HEK293 (cell line): ENCODE results near the gene MPPE1.

Experiments used
- HOXA7 ChIP-seq: sonication (generic); formaldehyde crosslinking; IDR thresholded peaks from 2 replicates; pipeline ENCODE4 v1.8.1; 2022; ENCODE audit warnings: missing genetic modification reagents, borderline replicate concordance
- KLF16 ChIP-seq: fragments of 450-650 bp; formaldehyde crosslinking; IDR thresholded peaks from 2 replicates; pipeline ENCODE4 v1.5.1; 2017; ENCODE audit warnings: missing biosample characterization, missing genetic modification characterization
- TRIM28 ChIP-seq: IDR thresholded peaks from 2 replicates; pipeline ENCODE4 v1.6.1; 2011; ENCODE audit warnings: low read length, control low read depth, borderline replicate concordance
- TSHZ1 ChIP-seq: fragments of 450-650 bp; formaldehyde crosslinking; IDR thresholded peaks from 2 replicates; pipeline ENCODE4 v1.5.1; 2016; ENCODE audit warnings: missing biosample characterization, missing genetic modification characterization, borderline replicate concordance
- ZBTB6 ChIP-seq: fragments of 450-650 bp; formaldehyde crosslinking; IDR thresholded peaks from 2 replicates; pipeline ENCODE4 v1.5.1; 2017; ENCODE audit warnings: missing biosample characterization, missing genetic modification characterization
- ZBTB7A ChIP-seq: fragments of 450-650 bp; formaldehyde crosslinking; IDR thresholded peaks from 2 replicates; pipeline ENCODE4 v1.5.1; 2016; ENCODE audit warnings: low read depth, missing biosample characterization, missing genetic modification characterization
- ZFP41 ChIP-seq: fragments of 450-650 bp; formaldehyde crosslinking; IDR thresholded peaks from 2 replicates; pipeline ENCODE4 v1.5.1; 2016; ENCODE audit warnings: missing biosample characterization, missing genetic modification characterization, borderline replicate concordance
- ZNF10 ChIP-seq: fragments of 450-650 bp; formaldehyde crosslinking; IDR thresholded peaks from 2 replicates; pipeline ENCODE4 v1.5.1; 2017; ENCODE audit warnings: missing biosample characterization, missing genetic modification characterization
- ZNF24 ChIP-seq: fragments of 450-650 bp; formaldehyde crosslinking; IDR thresholded peaks from 2 replicates; pipeline ENCODE4 v1.5.1; 2016; ENCODE audit warnings: missing biosample characterization, missing genetic modification characterization
- ZNF311 ChIP-seq: fragments of 450-650 bp; formaldehyde crosslinking; IDR thresholded peaks from 2 replicates; pipeline ENCODE4 v1.5.1; 2017; ENCODE audit warnings: missing biosample characterization, missing genetic modification characterization, borderline replicate concordance
- ZNF768 ChIP-seq: fragments of 450-650 bp; formaldehyde crosslinking; IDR thresholded peaks from 2 replicates; pipeline ENCODE4 v1.5.1; 2018; ENCODE audit warnings: missing biosample characterization, mild to moderate bottlenecking, missing genetic modification characterization
- TF ChIP-seq, protein P1 (sequence below): fragments of 450-650 bp; formaldehyde crosslinking; IDR thresholded peaks from 2 replicates; pipeline ENCODE4 v1.5.1; 2016; ENCODE audit warnings: missing biosample characterization, missing genetic modification characterization
- TF ChIP-seq, protein P2 (sequence below): fragments of 450-650 bp; formaldehyde crosslinking; IDR thresholded peaks from 2 replicates; pipeline ENCODE4 v1.5.1; 2016; ENCODE audit warnings: missing biosample characterization, missing genetic modification characterization

DNA sequence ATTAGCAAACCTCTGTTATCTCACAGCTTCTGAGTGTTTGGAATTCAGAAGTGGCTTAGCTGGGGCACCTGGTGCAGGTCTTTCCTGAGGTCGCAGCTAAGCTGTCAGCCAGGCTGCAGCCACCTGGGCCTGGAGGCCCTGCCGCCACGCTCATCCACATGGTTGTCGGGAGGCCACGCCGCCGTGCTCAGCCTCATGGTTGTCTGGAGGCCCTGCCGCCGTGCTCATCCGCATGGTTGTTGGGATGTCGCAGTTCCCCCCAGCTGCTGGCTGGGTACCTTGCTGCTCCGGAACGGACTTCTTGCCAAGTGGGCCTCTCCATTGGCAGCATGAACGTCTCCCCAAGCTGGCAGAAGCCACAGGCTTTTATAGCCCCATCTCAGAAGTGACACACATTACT is 24.3 kb upstream of the MPPE1 start:
- TF ChIP-seq ZNF311, result no peak
- TF ChIP-seq, protein P1, sequence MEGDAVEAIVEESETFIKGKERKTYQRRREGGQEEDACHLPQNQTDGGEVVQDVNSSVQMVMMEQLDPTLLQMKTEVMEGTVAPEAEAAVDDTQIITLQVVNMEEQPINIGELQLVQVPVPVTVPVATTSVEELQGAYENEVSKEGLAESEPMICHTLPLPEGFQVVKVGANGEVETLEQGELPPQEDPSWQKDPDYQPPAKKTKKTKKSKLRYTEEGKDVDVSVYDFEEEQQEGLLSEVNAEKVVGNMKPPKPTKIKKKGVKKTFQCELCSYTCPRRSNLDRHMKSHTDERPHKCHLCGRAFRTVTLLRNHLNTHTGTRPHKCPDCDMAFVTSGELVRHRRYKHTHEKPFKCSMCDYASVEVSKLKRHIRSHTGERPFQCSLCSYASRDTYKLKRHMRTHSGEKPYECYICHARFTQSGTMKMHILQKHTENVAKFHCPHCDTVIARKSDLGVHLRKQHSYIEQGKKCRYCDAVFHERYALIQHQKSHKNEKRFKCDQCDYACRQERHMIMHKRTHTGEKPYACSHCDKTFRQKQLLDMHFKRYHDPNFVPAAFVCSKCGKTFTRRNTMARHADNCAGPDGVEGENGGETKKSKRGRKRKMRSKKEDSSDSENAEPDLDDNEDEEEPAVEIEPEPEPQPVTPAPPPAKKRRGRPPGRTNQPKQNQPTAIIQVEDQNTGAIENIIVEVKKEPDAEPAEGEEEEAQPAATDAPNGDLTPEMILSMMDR, result no peak
- no peak for TF ChIP-seq ZBTB7A (tag by site-specific recombination)
- TF ChIP-seq ZBTB6 (tag by site-specific recombination), result no peak
- TF ChIP-seq HOXA7 (CRISPR knock-in tag), result no peak
- TF ChIP-seq, protein P2, sequence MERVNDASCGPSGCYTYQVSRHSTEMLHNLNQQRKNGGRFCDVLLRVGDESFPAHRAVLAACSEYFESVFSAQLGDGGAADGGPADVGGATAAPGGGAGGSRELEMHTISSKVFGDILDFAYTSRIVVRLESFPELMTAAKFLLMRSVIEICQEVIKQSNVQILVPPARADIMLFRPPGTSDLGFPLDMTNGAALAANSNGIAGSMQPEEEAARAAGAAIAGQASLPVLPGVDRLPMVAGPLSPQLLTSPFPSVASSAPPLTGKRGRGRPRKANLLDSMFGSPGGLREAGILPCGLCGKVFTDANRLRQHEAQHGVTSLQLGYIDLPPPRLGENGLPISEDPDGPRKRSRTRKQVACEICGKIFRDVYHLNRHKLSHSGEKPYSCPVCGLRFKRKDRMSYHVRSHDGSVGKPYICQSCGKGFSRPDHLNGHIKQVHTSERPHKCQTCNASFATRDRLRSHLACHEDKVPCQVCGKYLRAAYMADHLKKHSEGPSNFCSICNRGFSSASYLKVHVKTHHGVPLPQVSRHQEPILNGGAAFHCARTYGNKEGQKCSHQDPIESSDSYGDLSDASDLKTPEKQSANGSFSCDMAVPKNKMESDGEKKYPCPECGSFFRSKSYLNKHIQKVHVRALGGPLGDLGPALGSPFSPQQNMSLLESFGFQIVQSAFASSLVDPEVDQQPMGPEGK (tag by site-specific recombination), result no peak
- TF ChIP-seq TRIM28, result no peak
- no peak for TF ChIP-seq TSHZ1 (tag by site-specific recombination)
- TF ChIP-seq KLF16 (tag by site-specific recombination), result no peak
- no peak for TF ChIP-seq ZNF768
- no peak for TF ChIP-seq ZFP41 (tag by site-specific recombination)
- no peak for TF ChIP-seq ZNF24 (tag by site-specific recombination)
- no peak for TF ChIP-seq ZNF10 (tag by site-specific recombination)
